GM21390 (cell line): ENCODE measurements around the gene PPP1R13L.
"Not testable (repeated sequence)": the region's sequence is repeated elsewhere in the genome, so short reads cannot be mapped to it uniquely, and the experiment has no call there.

ENCODE experiments used
- ATAC-seq: cut with Tn5 transposase; IDR thresholded peaks from one replicate; pipeline ENCODE4 v1.9.1; 2021; ENCODE audit not compliant: unreplicated experiment

PPP1R13L gene

DNA sequence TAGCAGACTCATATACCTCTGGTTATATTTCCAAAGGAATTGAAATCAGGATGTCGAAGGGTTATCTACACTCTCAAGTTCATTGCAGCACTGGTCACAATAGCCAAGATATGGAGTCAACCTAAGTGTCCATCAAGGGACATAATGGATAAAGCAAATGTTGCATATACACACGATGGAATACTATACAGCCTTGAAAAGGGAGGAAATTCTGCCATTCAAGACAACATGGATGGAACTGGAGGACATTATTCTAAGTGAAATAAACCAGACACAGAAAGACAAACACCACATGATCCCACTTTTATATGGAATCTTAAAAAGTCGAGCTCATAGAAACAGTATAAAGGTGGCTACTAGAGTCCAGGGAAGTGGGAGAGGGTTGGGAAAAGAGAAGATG, 32.5 kb upstream of the PPP1R13L start:
- no peak for ATAC-seq

DNA sequence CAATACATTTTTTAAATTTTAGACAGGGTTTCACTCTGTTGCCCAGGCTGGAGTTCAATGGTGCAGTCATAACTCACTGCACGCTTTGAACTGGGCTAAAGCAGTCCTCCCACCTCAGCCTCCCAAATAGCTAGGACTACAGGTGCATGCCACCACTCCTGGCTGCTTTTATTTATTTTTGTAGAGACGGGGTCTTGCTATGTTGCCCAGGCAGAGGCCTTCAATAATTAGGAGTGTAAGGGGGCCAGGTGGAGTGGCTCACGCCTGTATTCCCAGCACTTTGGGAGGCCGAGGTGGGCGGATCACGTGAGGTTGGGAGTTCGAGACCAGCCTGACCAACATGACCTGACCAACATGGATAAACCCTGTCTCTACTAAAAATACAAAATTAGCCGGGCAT, 27.7 kb upstream of the PPP1R13L start:
- not testable (repeated sequence) for ATAC-seq

DNA sequence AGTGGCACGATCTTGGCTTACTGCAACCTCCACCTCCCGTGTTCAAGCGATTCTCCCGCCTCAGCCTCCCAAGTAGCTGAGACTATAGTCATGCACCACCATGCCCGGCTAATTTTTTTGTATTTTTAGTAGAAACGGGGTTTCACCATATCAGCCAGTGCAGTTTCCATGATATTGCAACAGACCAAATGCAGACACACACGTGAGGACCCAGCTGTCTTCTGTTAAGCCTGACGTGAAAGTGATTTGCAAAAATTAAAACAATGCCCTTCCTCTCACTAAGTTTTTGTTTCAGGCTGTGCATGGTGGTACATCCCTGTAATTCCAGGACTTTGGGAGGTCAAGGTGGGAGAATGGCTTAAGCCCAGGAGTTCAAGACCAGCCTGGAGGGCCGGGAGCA, 26.1 kb upstream of the PPP1R13L start:
- ATAC-seq = not testable (repeated sequence)

DNA sequence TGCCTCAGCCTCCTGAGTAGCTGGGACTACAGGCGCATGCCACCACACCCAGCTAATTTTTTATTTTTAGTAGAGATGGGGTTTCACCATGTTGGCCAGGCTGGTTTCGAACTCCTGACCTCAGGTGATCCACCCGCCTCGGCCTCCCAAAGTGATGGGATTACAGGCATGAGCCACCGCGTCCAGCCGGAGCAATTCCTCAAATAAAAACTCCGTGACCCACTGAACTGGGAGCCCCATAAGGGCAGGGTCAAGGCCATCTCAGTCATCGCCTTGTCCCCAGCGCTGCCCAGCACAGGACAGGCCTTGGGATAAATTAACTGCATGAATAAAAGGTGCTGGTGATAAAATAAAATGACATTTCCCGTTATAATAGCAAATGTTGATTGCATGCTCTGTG, 25.0 kb upstream of the PPP1R13L start:
- ATAC-seq = not testable (repeated sequence)

DNA sequence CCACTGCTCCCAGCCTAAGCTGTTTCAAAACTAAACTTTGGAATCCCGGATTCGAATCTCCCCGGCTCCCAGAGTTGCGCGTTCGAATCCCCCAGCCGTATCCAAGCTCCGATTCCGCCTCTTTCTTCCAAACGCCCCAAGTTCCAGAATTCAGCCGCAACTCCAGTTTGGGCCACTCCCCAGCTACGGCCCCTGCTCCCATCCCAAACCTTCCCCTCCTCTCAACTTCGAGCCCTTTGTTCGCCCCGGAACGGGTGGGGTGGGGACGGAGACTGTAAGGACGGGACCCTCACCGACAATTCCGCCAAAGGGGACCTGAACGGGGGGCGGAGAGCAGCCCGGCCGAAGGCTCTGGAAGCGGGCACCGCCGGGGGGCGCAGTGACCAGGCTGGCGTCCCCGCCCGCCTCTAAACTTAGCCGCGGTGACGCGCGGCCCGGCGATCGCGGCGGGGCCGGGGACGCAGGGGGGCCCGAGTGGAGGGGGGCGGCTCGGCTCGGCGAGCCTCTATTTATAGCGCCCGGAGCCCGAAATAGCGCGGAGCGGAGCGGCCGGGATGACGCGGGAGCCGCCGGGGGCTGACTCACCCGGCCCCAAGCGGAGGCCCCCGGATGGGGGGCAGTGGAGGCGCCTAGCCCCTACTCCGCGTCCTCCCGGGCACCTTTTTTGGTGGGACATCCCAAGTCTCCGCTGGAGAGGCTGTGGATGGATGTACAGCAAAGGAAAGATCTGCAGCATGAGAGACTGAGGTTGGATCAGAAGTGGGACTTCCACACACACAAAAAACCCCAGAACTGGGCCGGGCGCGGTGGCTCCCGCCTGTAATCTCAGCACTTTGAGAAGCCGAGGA, 23.7 kb upstream of the PPP1R13L start:
- ATAC-seq = no peak

DNA sequence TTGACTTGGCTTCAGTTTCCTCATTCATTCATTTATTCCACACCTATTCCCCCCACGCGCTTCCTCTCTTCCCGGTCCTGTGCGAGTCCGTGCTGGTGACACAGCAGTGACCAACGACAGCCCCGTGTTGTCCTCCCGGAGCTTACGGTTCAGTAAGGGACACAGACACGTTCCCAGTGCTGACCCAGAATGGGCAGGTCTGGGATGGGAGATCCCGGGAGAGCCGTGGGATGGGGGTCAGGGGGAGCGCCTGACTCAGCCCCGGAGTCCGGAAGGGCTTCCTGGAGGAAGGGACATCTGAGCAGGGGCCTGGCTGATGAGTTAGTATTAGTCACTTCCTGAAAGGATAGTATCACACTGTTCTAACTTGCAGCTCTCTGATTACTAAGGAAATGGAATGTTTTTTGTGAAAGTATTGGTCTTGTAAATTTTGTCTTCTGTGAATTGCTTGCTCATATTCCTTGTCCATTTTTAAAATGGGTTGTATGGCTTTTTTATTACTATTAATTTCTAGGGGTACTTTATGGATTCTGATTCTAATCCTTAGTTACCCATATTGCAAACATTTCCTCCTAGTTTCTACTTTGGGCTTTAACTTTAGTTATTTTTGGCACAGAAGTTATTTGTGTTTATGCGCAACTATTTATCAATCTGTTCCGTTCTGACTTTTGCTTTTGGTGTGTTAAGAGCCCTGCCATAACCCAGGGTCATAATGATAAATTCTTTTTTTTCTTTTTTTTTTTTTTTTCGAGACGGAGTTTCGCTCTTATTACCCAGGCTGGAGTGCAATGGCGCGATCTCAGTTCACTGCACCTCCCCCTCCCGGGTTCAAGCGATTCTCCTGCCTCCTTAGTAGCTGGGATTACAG, 19.6 kb upstream of the PPP1R13L start:
- ATAC-seq = no peak

DNA sequence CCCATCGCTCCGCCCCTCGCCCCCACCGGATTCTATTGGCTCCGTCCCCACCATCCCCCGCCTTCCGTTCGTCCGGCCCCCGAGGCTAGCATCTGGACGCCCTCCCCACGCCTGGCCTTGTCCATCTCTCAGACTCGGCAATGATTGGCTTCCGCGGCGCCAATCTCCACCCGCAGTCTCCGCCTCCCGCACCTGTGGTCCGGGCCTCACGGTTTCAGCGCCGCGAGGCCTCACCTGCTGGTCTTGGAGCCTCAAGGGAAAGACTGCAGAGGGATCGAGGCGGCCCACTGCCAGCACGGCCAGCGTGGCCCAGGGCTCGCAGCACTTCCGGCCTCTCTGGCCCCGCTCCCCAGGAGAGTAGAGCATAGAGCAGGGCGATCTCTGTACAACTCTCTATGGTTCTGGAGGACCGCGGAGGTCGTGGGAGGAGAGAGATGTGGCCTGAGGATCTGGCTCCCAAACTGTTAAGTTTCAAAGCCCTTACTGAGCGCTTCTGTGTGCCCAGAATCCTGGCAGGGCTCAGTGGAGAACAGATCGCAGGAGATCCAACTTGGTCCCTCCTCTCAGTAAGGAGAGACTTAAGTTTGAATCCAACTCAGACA, 18.8 kb upstream of the PPP1R13L start, which contains the start of gene ERCC1:
ERCC1 (minus strand) TSS at position 329 of the 602 bp plus-strand sequence. CDS start 543 bp downstream, outside the sequence.
- peak; percentile 60 for ATAC-seq

DNA sequence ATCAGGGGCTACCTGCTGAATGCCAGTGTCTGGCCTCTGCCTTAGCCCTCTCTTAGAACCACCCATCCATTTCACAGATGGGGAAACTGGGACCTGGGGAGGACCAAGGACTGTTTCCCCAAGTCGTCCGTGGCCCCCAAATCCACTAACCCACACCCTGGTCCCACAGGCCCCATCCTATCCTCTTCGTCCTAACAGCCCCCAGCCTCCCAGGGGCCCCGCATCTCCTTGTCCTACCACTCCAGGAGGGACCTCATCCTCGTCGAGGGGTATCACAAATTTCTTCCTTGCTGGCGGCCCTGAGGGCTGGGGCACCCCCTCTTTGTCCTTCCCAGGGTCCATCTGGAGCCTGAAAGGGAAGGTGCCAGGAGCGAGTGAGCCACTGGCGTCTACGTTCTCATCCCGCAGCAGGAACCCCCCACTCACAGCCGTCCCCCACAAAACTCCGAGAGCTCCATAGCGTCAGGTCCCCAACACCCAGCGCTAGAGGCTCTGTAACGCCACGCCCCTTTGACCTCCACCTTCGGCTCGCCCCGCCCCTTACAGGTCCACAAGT, 18.2 kb upstream of the PPP1R13L start:
- ATAC-seq = no peak

DNA sequence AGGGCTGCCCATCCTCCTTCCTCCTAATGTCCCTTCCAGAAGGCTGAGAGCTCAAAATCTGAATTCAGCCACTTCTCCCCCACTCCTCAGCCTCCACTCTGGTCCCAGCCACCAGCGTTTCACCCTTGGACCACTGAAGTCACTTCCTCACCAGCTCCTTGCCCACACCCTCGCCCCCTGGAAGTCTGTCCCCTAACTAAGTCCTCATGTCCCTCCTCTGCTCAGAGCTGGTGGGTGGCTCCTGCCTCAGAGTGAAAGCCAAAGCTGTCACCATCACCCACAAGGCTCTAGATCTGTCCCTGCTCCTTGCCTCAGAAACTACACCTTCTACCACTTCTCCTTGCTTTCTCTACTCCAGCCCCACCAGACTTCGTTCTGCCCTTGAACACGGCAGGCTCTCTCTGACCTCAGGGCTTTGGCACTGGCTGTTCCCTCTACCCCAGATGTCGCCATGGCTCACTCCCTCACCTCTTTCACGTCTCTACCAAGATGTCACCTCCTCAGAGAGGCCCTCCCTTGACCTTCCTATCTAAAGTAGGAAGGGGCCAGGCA, 17.2 kb upstream of the PPP1R13L start:
- no peak for ATAC-seq

DNA sequence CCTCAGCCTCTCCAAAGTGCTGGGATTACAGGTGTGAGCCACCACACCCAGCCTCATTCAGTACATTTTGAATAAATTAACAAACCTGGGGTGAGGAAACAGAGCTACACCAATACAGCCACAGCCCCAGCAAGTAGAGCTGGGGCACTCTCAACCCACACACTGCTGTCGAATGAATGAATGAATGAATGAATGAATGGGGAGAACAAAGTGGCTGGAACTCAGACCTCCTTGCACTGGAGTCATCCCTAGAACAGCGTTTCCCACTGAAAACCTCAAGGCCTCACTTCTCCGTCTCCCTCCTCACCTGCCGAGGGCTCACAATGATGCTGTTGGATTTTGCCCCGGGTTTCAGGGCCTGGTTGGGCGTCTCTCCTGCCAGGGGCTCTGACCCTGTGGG, 16.0 kb upstream of the PPP1R13L start:
- ATAC-seq = no peak

DNA sequence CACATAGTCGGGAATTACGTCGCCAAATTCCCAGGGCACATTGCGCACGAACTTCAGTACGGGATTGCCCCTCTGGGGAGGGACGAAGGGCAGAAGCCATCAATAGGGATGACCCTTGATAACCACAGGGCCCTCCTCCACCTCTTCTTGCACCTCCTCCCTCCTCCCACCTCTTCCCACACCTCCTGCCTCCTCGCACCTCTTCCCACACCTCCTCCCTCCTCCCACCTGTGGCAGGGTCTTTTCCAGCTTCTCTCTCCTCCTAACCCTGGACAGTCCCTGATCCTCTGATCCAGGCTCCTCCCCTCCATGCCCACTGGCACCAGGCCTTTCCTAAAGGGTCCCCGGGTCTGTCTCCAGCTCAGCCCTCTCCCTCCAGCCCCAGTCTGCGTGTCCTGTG, 15.5 kb upstream of the PPP1R13L start:
- ATAC-seq = no peak

DNA sequence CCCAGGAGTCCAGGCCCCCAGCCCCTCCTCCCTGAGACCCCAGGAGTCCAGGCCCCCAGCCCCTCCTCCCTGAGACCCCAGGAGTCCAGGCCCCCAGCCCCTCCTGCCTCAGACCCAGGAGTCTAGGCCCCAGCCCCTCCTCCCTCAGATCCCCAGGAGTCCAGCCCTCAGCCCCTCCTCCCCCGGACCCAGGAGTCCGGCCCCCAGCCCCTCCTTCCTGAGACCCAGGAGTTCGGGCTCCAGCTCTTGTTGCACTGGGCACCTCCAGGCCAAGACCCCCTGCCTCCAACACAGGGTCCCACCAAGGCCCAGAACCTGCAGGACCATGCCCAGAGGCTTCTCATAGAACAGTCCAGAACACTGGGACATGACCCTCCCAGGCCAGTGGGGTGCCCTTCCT, 15.0 kb upstream of the PPP1R13L start:
- no peak for ATAC-seq

DNA sequence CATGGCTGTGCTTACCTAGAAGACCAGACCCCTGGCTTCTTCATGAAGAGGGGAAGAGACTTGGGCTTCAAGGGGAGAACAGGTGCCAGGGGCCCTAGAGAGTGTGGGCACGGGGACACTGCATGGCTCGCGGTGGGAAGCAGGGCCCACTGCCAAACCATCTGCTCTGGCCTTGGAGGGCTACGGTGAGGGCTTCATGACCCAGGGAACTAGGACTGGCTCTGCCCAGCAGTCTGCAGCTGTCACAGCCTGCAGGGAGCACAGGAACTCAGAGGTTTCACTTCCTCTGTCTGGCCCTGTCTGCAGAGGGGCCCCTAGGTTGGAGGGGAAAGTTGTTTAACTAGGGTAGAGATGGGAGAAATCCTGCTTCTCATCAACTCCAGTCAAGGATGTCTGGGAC, 14.5 kb upstream of the PPP1R13L start:
- peak; percentile 53 for ATAC-seq

DNA sequence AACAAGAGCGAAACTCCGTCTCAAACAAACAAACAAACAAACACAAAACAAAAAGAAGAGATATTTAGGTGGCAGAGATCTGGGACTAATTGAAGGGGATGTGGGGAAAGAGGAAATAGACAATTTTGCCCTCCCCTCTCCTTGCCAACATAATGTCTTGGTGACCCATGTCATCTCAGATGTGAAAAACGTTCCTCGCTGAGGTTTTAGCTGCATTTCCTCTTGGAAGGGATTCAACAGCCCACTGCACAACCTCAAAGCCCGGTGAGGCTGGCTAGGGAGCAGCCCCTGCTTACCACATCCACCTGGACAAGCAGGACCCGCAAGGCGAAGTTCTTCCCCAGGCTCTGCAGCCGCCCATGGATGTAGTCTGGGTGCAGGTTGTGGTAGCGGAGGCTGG, 13.9 kb upstream of the PPP1R13L start:
- no peak for ATAC-seq

DNA sequence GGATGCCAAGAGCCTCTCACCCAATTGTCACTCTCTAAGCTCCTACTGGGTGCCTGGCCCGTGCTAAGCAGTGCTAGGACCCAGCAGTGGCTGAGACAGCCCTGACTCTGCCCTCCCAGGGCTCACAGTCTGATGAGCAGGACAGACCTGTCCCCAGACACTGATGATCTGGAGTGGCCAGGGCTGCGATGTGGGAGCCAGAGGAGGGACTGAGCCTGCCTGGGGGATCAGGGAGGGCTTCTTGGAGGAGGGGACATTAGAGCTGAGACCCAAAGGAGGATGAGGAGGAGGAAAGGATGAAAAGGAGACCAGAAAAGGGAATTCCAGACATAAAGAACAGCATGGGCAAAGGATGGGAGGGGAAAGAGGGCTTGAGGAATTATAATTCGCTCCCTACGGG, 12.3 kb upstream of the PPP1R13L start:
- ATAC-seq = no peak

DNA sequence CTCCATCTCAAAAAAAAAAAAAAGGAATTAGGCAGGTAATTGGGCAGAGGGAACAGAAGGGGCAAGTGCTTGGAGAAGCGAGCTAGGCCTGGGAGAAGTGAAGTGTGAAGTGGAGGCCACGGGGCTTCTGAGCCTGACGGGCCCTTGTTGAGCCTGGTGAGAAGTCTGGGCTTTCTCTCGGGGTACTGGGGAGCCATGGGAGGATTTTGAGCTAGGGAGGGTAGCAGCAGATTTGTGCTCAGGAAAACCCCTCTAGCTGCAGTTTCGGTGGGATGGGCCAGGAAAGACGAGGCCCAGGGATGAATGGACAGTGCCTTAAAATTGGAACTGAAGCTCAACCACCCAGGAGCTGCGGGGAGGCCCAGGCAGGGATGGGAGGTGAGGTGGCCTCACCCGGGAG, 9.6 kb upstream of the PPP1R13L start:
- no peak for ATAC-seq

DNA sequence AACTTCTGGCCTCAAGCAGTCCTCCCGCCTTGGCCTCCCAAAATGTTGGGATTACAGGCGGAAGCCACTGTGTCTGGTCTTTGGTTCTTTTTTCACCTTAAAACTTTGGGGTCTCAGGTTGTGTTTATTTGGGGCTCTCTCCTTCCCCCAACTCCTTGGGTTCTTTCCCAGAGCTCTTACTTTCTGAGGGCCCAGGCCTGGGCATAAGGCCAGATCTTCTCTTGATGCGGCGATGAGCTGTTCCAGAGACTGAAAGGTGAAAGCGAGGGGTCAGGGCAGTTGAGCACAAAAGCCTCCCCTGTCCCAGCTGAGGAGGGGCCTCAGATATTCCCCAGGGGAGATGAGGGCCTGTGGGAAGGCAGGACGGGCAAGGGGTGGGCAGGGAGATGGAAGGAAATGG, 8.6 kb upstream of the PPP1R13L start:
- ATAC-seq = no peak

DNA sequence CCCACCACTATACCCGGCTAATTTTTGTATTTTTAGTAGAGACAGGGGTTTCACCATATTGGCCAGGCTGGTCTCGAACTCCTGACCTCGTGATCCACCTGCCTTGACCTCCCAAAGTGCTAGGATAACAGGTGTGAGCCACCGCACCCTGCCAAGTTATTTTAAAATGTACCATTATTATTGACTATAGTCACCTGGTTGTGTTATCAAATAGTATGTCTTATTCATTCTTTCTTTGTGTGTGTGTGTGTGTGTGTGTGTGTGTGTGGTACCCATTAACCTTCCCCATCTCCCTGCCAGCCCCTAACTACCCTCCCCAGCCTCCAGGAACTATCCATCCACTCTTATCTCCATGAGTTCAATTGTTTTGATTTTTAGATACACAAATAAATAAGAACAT, 5.5 kb upstream of the PPP1R13L start:
- not testable (repeated sequence) for ATAC-seq

DNA sequence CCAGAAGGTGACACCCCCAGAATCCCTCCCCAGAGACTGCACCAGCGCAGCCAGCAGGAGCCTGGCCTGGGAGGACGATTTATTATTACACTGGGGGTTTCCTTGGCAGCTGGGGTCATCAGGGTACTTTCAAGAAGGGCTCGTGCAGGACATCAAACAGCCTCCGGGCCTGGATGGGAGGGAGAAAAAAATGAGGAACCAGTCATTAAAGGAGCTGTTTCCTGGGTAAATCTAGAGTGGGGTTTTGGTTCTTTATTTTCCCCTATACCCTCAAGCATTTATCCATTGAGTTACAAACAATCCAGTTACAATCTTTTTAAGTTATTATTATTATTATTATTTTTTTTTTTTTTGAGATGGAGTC, 4.7 kb upstream of the PPP1R13L start:
- no peak for ATAC-seq

DNA sequence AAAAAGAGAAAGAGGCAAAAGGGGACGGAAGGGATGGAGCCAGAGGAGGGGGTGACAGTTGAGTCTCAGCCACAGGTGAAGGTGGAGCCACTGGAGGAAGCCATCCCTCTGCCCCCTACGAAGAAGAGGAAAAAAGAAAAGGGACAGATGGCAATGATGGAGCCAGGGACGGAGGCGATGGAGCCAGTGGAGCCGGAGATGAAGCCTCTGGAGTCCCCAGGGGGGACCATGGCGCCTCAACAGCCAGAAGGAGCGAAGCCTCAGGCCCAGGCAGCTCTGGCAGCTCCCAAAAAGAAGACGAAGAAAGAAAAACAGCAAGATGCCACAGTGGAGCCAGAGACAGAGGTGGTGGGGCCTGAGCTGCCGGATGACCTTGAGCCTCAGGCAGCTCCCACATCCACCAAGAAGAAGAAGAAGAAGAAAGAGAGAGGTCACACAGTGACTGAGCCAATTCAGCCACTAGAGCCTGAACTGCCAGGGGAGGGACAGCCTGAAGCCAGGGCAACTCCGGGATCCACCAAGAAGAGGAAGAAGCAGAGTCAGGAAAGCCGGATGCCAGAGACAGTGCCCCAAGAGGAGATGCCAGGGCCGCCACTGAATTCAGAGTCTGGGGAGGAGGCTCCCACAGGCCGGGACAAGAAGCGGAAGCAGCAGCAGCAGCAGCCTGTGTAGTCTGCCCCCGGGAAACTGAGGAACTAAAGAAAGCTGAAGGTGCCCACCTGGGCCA, 4.1 kb upstream of the PPP1R13L start:
- ATAC-seq = no peak
